H1 (cell line): ENCODE measurements around the gene FCGBP. TPM values are rescaled to one million over a fixed set of nuclear protein-coding genes. Genes with fewer than 3 reads are reported as not detected.

ENCODE experiments used
- CTCF ChIA-PET: fragments of 300-600 bp; sonication (Branson Sonifier 250); formaldehyde crosslinking; loops from one replicate; lab custom pipeline; 2021; ENCODE audit not compliant: partially characterized antibody; lab: Charles Lee
- POLR2A ChIA-PET: fragments of 300-600 bp; sonication (Branson Sonifier 250); formaldehyde crosslinking; loops from one replicate; lab custom pipeline; 2021; ENCODE audit warnings: inconsistent platforms; ENCODE audit not compliant: partially characterized antibody; lab: Charles Lee
- DNase-seq, 2 experiments: peaks; one replicate each; pipeline versions ENCODE4 v3.0.0 to v3.0.0-alpha.2; 2010 to 2022; ENCODE audit warnings: low spot score in 2 of 2, low read depth in 1 of 2, mixed read lengths in 1 of 2
- FAIRE-seq: peaks from 2 replicates; lab custom pipeline; 2011; peaks lifted over from hg19 to GRCh38; lab: Jason Lieb, UNC
- H2AFZ ChIP-seq: 2 replicates; pipeline ENCODE4 v1.8.1; 2012; ENCODE audit warnings: low read length, inconsistent platforms
- H2AK5ac ChIP-seq: 2 replicates; pipeline ENCODE4 v1.6.1; 2013; ENCODE audit warnings: low read depth, low read length
- H2BK120ac ChIP-seq: replicated peaks from 2 replicates; pipeline ENCODE3; 2013; ENCODE audit warnings: low read depth, low read length, inconsistent platforms
- H2BK12ac ChIP-seq: 2 replicates; pipeline ENCODE4 v1.6.1; 2013; ENCODE audit warnings: low read depth, low read length
- H2BK15ac ChIP-seq: 2 replicates; pipeline ENCODE4 v1.6.1; 2013; ENCODE audit warnings: low read length
- H2BK20ac ChIP-seq: 2 replicates; pipeline ENCODE4 v1.6.1; 2013; ENCODE audit warnings: low read length
- H2BK5ac ChIP-seq: 2 replicates; pipeline ENCODE4 v1.6.1; 2013; ENCODE audit warnings: low read depth, low read length
- H3K14ac ChIP-seq: 2 replicates; pipeline ENCODE4 v1.6.1; 2013; ENCODE audit warnings: inconsistent platforms; ENCODE audit not compliant: insufficient read length
- H3K18ac ChIP-seq: 2 replicates; pipeline ENCODE4 v1.6.1; 2013; ENCODE audit warnings: low read length; ENCODE audit errors: extremely low read depth
- H3K23ac ChIP-seq: 2 replicates; pipeline ENCODE4 v1.6.1; 2013; ENCODE audit warnings: inconsistent platforms; ENCODE audit not compliant: insufficient read length
- H3K23me2 ChIP-seq: 2 replicates; pipeline ENCODE4 v1.6.1; 2013; ENCODE audit warnings: low read depth, low read length
- H3K27ac ChIP-seq: 2 replicates; pipeline ENCODE4 v1.6.1; 2011; ENCODE audit warnings: low read depth, low read length, inconsistent platforms
- H3K27me3 ChIP-seq, 4 experiments: replicated peaks in 1 of 4; 1 replicate in 1 of 4; 2 replicates in 3 of 4; pipeline versions ENCODE4 v1.6.1 to v1.8.1; 2011 to 2013; ENCODE audit warnings: low read length in 3 of 4, mild to moderate bottlenecking in 3 of 4, inconsistent platforms in 2 of 4, mixed read lengths in 2 of 4, moderate library complexity in 1 of 4; ENCODE audit not compliant: control insufficient read depth in 3 of 4, insufficient read depth in 3 of 4; ENCODE audit errors: extremely low read depth in 1 of 4
- H3K36me3 ChIP-seq, 4 experiments: 2 replicates each; pipeline versions ENCODE4 v1.6.1 to v1.8.1; 2011 to 2013; ENCODE audit warnings: mild to moderate bottlenecking in 4 of 4, low read length in 3 of 4, moderate library complexity in 2 of 4, control low read depth in 1 of 4, inconsistent platforms in 1 of 4; ENCODE audit not compliant: insufficient read depth in 4 of 4, control insufficient read depth in 2 of 4
- H3K4ac ChIP-seq: replicated peaks from 2 replicates; pipeline ENCODE3; 2013; ENCODE audit warnings: low read length, low read depth, mixed read lengths, inconsistent platforms; ENCODE audit not compliant: insufficient read length
- H3K4me1 ChIP-seq, 4 experiments: replicated peaks in 1 of 4; 1 replicate in 1 of 4; 2 replicates in 3 of 4; pipeline versions ENCODE4 v1.6.1 to v1.8.1; 2011 to 2013; ENCODE audit warnings: low read length in 3 of 4, inconsistent platforms in 2 of 4, mixed read lengths in 1 of 4; ENCODE audit not compliant: insufficient read depth in 4 of 4, control insufficient read depth in 3 of 4
- H3K4me2 ChIP-seq, 2 experiments: 2 replicates each; pipeline versions ENCODE4 v1.6.1 to v1.8.1; 2011 to 2013; ENCODE audit warnings: low read depth in 2 of 2, low read length in 2 of 2, control low read depth in 1 of 2, inconsistent platforms in 1 of 2, mild to moderate bottlenecking in 1 of 2; ENCODE audit not compliant: insufficient read depth in 1 of 2
- H3K4me3 ChIP-seq, 4 experiments: fragments of 200-600, 300-600 bp in 1 of 4; sonication (generic), shearing (Covaris generic), sonication (Bioruptor Twin) in 1 of 4; 2 replicates each; pipeline versions ENCODE4 v1.5.1 to v1.8.1; 2011 to 2016; ENCODE audit warnings: low read length in 4 of 4, low read depth in 3 of 4, control low read depth in 2 of 4, inconsistent platforms in 2 of 4, mild to moderate bottlenecking in 2 of 4, mixed read lengths in 1 of 4, moderate library complexity in 1 of 4; ENCODE audit not compliant: insufficient read depth in 2 of 4; ENCODE audit errors: extremely low read depth in 1 of 4
- H3K56ac ChIP-seq: replicated peaks from 2 replicates; pipeline ENCODE3; 2013; ENCODE audit warnings: low read depth, mild to moderate bottlenecking, mixed read lengths, low read length, inconsistent platforms; ENCODE audit not compliant: insufficient read length
- H3K79me1 ChIP-seq: 2 replicates; pipeline ENCODE4 v1.6.1; 2013; ENCODE audit warnings: low read depth, low read length, control low read depth
- H3K79me2 ChIP-seq, 2 experiments: 2 replicates each; pipeline versions ENCODE4 v1.6.1 to v1.8.1; 2012 to 2013; ENCODE audit warnings: low read length in 2 of 2, mild to moderate bottlenecking in 2 of 2, inconsistent platforms in 1 of 2; ENCODE audit not compliant: insufficient read depth in 2 of 2, control insufficient read depth in 1 of 2
- H3K9ac ChIP-seq, 4 experiments: replicated peaks in 1 of 4; 1 replicate in 1 of 4; 2 replicates in 3 of 4; pipeline versions ENCODE4 v1.6.1 to v1.8.1; 2011 to 2013; ENCODE audit warnings: low read depth in 3 of 4, low read length in 3 of 4, control low read depth in 2 of 4, mild to moderate bottlenecking in 2 of 4, moderate library complexity in 2 of 4, inconsistent platforms in 1 of 4; ENCODE audit errors: extremely low read depth in 1 of 4
- H3K9me3 ChIP-seq, 2 experiments: 2 replicates each; pipeline versions ENCODE4 v1.6.1 to v1.8.1; 2012 to 2013; ENCODE audit warnings: mild to moderate bottlenecking in 2 of 2, moderate library complexity in 2 of 2, control low read depth in 1 of 2, inconsistent platforms in 1 of 2, low read depth in 1 of 2, low read length in 1 of 2, mixed read lengths in 1 of 2; ENCODE audit not compliant: insufficient read depth in 2 of 2
- H4K20me1 ChIP-seq, 2 experiments: replicated peaks in 1 of 2; 2 replicates each; pipeline versions ENCODE3 to v1.8.1; 2011 to 2013; ENCODE audit warnings: inconsistent platforms in 2 of 2, low read length in 2 of 2, mild to moderate bottlenecking in 1 of 2; ENCODE audit not compliant: insufficient read depth in 2 of 2, control insufficient read depth in 1 of 2
- H4K5ac ChIP-seq: 2 replicates; pipeline ENCODE4 v1.6.1; 2013; ENCODE audit warnings: low read length, low read depth, mixed read lengths, inconsistent platforms; ENCODE audit not compliant: insufficient read length
- H4K8ac ChIP-seq: 2 replicates; pipeline ENCODE4 v1.8.0; 2013; ENCODE audit warnings: mild to moderate bottlenecking, moderate library complexity, low read length, inconsistent platforms; ENCODE audit not compliant: insufficient read depth; ENCODE audit errors: extremely low read depth
- H4K91ac ChIP-seq: replicated peaks from 2 replicates; pipeline ENCODE3; 2013; ENCODE audit warnings: low read length, mixed read lengths, inconsistent platforms; ENCODE audit not compliant: insufficient read length
- SUZ12 ChIP-seq: fragments of 200-600 bp; sonication (generic); IDR thresholded peaks from 2 replicates; pipeline ENCODE4 v1.6.1; 2012; ENCODE audit warnings: mild to moderate bottlenecking, inconsistent platforms, low read length, moderate library complexity, mixed read lengths
- WGBS, 2 experiments: shearing (Covaris generic) in 1 of 2; methylation state at CpG; one replicate each; pipeline versions ENCODE4 v1.1.6 to v1.1.7; 2013 to 2015; ENCODE audit warnings: low lambda C conversion rate in 2 of 2, mixed read lengths in 2 of 2, inconsistent platforms in 1 of 2, low coverage in 1 of 2, missing lambda C conversion rate in 1 of 2; ENCODE audit not compliant: insufficient replicate concordance in 2 of 2, insufficient coverage in 1 of 2, insufficient read length in 1 of 2; ENCODE audit errors: extremely low coverage in 1 of 2, missing lambda C conversion rate in 1 of 2; 5-methylcytosine and 5-hydroxymethylcytosine counted together
- polyA plus RNA-seq, 7 experiments: library from polyadenylated mRNA; depleted of rRNA in 3 of 7; stranded (reverse) in 5 of 7; unstranded in 2 of 7; fragments of >200 nt in 5 of 7; fragments of 200-250 nt in 2 of 7; gene quantifications; 1 replicate in 5 of 7; 2 replicates in 1 of 7; 4 replicates in 1 of 7; pipeline versions ENCODE4 v1.2.1 to v1.2.3, GENCODE V29; 2011 to 2013; ENCODE audit warnings: missing spikeins in 2 of 7, mixed read lengths in 2 of 7
- total RNA-seq: library from RNA; stranded (reverse); fragmentation: NEBNext Ultra II Directional; extraction: Animal tissue kit (Norgen Biotek cat#: 25700); gene quantifications from 2 replicates; pipeline ENCODE4 v1.2.1, GENCODE V29; 2021

FCGBP gene
- total and polyA plus RNA-seq, 2 of the 8 experiments (the other 6 are each of a cell fraction or from before 2014, with no cell fraction given): 1.1 to 3.1 TPM

DNA sequence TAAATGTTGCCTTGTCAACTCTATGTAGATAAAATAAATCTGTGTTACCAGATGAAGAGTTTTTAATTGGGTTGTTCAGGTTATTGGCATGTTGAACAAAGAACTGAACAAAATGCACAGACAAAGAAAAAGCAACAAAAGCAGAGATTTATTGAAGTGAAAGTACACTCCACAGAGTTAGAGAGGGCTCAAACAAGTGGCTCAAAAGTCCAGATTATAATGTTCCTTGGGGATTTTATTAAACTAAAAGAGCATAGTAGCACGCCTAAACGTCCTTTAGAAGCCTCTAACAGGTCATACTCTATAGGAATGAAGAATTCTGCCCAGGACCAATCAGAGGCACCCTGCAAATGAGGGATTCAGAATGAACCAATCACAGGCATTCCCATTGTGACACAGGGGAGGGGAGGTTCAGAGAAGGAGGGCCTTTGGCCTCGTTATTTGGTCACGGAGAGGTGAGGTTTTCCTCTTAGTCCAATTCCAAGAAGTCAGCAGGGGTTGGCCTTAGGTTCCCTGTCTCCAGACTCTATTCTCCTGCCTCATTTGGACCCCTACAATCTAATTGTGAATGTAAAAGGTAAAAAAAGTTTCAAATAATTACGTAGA, 49.4 kb upstream of the FCGBP start:
- POLR2A ChIA-PET: interaction anchor here (0.9 to 1.0 kb wide), 3 partner anchors 11 to 137 kb away, joined by 3 read pairs; partner anchors contain the start of gene FBL
- H2BK120ac ChIP-seq: no peak overlapping the region
- FAIRE-seq: no peak

More for the DNA sequence above, 49.4 kb upstream of the FCGBP start:
- H3K79me2 ChIP-seq: peaks cover 0 to 13% of the 10 kb centered on the region in 2 experiments; a peak in 2 of 4 replicates
- no peak overlapping the region for H4K5ac ChIP-seq
- WGBS, 2 experiments: 80% methylated on average over 5 of the region's 5 CpGs; no CpG with 5 or more reads in 1 of the 2 experiments
- no peak overlapping the region for H3K23ac ChIP-seq
- H4K20me1 ChIP-seq: no peaks in the 10 kb centered on the region
- no peak overlapping the region for H3K18ac ChIP-seq
- CTCF ChIA-PET: no interaction called here
- no peak for TF ChIP-seq SUZ12
- no peaks in the 10 kb centered on the region; the same call in 1 of the 2 replicates for H3K79me1 ChIP-seq
- H3K4me1 ChIP-seq: no peaks in the 10 kb centered on the region
- H3K27me3 ChIP-seq: no peaks in the 10 kb centered on the region
- H3K9me3 ChIP-seq: peaks cover 6 to 10% of the 10 kb centered on the region in 2 experiments; a peak in 3 of 4 replicates
- no peak overlapping the region for H3K4ac ChIP-seq
- H2BK15ac ChIP-seq: no peak overlapping the region
- no peak overlapping the region for H2BK20ac ChIP-seq
- no peak for DNase-seq
- H3K9ac ChIP-seq: no peak overlapping the region
- no peaks in the 10 kb centered on the region for H3K23me2 ChIP-seq
- no peak overlapping the region for H3K27ac ChIP-seq
- no peak overlapping the region for H2BK5ac ChIP-seq
- no peak overlapping the region for H2AFZ ChIP-seq
- H3K14ac ChIP-seq: no peak overlapping the region
- H3K4me3 ChIP-seq: no peak overlapping the region
- no peak overlapping the region for H4K91ac ChIP-seq
- no peak overlapping the region for H3K56ac ChIP-seq
- H3K4me2 ChIP-seq: no peak overlapping the region
- no peak overlapping the region for H2BK12ac ChIP-seq
- H3K36me3 ChIP-seq: peaks cover 10 to 43% (median 28%) of the 10 kb centered on the region in 4 experiments
- no peak overlapping the region for H2AK5ac ChIP-seq
- H4K8ac ChIP-seq: no peak overlapping the region
